IPS DF 19.7 (cell line): ENCODE data around the gene MAST4.

Experiments
- DNase-seq: peaks from one replicate; pipeline ENCODE4 v3.0.0-alpha.2; 2013; ENCODE audit warnings: low read depth, low spot score

Gene MAST4

DNA sequence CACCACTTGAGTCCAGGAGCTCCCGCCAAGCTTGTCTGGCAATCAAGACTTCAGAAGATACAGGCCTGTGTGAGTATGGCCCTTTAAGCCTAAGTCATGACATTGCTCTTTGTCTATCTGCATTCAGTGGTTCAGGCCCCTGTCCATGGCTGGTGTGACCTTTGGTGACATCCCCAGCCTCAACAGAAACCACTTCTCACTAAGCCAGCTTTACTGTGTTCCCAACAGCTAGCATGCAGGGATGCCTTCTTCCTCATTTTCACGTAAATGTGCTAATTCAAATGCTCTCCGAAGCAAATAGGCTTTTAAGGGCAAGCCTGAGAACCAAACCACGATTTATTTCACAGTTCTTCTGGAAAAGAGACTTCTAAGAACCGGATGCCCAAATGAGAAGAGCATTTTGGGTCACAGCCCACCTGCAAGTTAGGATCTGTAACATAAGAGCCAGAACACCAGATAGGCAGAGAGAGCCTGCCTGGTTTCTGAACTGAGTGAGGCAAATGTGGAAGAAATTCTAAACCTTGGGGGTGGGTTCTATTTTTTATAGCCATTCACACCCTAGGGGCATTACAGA lies 585.5 kb downstream of the MAST4 start:
- no peak for DNase-seq

DNA sequence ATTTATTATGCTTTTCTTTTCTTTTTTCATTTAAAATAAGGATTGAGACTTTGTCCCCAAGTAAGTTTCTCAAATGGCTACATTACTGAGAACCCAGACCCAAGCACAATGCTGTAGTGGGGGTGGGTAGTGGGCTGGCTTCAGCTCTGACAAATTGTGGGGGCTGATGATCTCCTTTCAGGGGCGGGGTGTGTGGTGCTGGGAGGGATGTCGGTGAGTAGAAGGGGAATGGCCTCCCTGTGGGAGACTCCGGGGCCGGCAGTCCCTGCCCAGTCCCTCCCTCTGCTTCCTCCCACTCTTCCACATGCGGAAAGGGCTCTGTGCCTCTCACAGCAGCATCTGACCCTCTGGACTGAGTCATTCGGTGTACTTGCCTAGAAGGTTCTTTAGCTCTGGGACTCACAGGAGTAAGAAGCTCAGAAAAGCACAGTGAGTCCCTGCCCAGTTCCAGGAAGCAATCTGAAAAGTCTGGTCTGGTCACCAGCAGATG lies 586.2 kb downstream of the MAST4 start:
- DNase-seq: no peak

DNA sequence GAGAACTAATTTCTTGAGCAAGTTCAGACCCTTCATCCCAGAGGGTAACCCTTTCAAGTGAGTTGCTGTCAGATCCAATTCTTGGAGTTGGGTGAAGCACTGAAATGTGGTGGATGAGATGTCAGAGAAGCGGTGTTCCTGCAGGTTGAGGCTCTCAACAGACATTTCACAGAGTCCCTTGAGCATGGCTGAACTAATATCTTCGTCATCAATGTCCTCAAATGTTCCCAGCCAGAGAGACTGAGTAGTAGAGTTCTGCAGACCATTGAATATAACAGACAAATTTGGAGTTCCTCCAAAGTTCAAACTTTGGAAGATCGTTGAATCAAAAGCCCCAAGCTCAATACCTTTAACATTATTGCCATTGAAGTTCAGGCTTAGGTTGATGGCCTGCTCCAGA lies 587.7 kb downstream of the MAST4 start:
- DNase-seq: no peak

DNA sequence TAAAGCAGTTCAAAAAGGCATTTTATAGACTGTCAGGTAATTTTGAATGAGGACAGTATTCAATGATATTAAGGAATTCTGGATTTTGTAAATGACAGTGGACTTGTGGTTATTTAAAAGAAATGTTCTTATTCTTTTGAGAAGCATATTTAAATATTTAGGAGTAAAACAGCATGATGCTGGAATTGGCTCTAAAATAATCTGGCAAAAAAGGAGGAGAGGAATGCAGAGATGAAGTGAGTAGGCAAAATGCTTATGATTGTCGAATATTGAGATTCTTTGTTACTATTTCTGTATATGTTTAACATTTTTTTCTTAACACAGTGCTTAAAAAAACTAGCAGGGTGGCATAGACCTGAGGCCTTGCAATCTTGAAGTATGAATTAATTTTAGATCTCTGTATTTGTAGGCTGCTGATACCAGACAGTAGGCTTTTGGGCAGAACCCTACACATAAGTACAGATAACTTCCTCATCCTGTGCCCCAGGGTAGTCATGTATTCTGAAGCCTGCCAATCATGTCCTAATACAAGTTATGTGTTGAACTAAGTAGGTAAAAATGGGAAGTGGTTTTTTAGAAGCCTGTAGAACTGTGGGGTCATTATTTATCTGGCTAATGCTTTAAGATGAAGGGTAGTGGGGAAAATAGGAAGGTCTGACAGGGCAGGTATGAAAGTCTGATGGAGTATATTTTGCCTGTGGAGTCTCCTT lies 591.0 kb downstream of the MAST4 start:
- DNase-seq: no peak

DNA sequence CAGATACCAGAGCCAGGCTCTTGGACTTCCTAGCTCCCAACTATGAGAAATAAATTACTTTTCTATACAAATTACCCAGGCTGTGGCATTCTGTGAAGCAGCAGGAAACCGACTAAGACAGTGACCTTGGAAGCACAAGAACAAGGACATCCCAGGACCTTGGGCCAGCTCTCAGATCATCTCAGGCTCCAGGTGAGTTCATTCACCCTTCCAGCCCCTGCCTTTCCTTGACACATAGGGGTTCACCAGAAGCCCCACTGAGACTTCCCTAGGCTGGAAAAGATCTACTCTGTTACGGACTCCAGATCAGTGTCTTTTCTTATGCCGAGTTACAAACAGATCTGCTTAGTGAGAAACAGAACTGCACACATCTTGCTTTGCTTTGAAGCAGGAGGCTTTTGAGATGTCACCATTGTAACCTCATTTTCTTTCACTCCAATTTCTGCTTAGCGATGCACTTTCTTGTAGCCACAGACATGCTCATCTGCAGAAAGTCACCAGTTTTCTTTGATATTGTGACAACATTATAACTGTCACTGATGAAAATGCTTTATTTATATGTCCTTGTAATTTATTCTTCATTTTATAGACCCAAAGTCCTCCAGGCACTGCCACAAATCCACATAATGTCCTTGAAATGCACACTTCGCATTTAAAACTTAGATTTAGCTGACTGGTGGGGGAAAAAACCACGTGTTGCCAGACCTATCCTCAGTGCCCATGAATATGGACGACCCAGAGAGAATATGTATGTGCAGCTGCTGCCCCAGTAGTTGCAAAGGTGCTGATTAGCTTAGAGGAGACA lies 592.3 kb downstream of the MAST4 start:
- no peak for DNase-seq

DNA sequence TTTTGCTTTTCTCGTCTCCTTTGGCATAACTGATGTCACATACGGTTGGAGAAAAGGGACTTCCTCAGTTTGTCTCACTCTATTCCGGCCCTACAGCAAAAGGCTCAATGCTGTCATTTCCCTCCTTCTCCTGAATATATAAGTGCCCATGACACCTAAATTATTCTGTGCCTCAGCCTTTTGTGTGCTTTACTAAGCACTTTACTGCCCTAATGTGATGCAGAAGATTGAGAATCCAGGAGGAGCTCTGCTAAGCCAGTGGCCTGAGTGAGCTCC lies 592.8 kb downstream of the MAST4 start:
- no peak for DNase-seq

DNA sequence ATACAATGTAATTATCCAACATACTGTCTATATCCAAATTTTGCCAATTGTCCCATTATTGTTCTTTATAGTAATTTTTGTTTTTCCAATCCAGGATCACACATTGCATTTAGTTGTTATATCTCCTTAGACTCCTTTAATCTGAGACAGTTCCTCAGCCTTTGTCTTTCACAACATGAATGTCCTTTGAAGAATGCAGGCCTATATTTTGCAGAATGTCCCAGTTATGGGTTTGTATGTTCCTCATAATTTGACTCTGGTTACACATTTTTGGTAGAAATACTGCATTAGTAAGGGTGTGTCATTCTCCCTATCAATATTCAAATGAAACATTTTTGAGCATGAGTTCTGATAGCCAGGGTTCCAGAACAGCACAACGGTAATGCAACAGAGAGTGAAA lies 593.7 kb downstream of the MAST4 start:
- no peak for DNase-seq

DNA sequence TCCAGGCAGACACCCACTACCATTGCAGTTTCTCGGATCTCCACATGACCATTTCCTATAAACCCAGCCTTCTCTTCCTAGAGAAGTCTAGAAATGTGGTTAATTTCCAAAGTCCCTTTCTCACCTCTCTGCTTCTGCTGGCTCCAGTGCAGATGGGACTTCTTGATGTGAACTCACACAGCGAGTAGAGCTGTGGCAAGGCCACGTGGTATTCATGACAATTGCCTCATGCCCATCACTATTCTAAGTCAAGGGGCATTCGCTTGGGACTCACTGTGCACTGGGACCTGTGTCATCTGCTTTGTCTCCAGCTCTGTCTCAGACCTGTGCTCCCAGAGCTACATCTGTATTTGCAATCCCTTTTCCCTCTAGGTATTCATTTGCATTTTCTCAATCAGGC lies 594.2 kb downstream of the MAST4 start:
- no peak for DNase-seq

DNA sequence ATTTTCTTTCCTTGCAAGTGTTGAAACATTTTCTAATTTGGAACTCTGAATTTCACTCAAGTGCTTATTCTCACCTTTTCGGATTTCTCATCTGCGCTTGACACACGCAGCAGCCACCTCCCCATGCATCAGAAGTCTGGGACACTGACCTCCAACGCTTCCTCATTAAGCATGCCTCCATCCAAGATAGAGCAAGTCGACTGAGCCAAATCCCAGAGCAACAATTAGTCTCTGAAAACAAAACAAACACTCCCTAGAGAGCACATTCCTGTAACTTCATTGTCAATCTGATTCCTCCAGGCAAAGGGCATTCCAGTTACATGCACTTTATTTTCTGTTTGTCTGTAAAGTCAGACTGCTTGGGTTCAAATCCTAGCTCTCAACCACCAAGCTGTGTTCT lies 594.7 kb downstream of the MAST4 start:
- no peak for DNase-seq

DNA sequence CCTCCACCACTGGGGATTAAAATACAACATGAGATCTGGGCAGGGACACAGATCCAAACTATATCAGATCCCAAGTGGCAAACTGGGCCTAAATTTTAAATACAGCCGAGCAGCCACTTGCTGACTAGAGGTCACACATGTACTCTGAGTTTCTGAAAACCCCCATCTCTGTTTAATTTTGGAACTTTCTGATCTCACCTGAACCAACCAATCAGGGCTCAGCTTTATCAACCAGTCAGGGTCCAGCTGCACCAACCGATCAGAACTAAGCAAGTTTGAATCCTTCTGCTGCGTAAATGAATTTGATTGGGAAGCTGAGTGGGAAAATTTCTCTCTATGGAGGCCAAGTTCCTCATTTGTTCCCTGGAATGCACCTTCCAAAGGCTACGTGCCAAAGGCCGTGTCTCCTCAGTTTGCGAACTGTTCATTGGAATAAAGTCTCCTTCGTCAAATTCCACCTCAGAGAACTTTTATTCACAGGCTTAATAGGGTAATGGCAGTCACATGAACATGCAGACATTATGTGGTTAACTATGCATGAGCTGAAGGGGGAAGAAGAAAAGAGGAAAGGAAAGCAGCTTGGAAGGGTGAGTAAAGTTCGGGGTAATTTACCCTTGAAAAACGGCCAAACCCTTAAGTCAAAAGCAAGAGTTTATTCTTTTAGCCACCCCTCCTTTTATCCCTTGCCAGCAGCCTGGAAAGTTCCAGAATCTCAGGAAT lies 596.7 kb downstream of the MAST4 start:
- DNase-seq: no peak

DNA sequence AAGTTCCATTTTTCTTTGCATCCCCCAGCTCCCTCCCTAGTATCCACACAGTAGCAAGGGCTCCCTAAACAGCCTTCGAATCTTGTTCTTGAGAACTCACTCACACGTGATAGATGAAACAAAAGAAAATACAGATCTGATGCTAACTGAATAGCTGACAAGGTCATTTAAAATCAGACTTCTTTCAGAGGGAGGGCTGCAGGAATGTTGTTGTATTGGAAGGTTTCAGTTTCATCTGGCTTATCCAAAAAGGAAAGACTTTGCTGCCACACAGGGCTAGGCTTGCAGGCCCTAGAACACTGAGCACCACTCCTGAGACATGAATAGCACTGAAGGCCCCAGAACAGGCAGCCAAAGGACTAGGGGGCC lies 597.2 kb downstream of the MAST4 start:
- no peak for DNase-seq

DNA sequence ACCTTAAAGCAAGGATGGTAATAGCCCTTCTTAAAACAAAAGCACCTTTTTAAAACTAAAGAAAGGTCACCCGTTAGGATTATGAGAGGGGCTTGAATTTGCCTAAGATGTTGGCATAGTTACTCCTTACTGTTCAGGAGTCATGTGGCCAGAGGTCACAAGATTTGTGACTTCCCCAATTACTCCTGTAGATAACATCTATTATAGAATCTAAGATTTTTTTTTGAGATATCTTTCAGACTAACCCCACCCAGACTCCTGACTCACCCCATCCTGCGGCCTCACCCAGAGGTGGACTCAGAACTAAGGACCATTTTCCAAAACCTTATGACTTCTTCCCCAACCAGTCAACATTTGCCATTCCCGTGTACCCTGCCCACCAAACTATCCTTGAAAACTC lies 598.0 kb downstream of the MAST4 start:
- DNase-seq: no peak

DNA sequence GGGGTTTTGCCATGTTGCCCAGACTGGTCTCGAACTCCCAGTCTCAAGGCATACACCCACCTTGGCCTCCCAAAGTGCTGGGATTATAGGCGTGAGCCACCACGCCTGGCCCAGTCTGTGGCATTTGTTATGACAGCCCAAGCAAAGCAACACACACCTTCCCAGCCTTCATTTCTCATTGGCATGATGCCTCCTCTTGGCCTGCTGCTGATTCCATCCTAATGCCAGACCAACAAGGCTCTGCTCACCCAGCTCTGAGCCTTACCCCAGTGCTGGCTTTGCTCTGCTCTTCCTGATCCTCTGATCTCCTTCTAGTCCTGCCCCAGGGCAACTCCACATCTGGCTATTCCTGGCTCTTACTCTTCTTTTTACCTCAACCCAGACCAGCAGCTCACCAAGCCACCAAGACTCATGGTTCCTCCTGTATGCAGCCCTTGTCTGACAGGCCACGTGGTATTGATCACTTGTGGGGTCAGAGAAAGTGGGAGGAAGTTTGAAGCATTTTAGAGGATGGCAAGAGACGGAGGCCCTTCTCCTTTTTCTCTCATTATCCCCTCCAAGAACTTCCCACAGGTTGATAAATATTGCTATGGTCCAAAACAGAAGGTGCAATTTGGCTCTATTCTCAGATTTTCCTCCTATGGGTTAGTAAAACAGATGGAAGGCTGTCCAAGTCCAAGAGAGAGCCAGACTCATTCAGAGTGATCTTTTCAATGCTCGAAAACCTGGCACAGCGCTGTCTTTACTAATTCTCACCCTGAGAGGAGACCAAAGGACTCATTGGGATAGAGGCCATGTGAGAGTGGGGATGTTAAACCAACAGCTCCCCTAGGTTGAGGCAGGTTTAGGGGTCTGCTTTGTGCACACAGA lies 599.4 kb downstream of the MAST4 start:
- DNase-seq: no peak

DNA sequence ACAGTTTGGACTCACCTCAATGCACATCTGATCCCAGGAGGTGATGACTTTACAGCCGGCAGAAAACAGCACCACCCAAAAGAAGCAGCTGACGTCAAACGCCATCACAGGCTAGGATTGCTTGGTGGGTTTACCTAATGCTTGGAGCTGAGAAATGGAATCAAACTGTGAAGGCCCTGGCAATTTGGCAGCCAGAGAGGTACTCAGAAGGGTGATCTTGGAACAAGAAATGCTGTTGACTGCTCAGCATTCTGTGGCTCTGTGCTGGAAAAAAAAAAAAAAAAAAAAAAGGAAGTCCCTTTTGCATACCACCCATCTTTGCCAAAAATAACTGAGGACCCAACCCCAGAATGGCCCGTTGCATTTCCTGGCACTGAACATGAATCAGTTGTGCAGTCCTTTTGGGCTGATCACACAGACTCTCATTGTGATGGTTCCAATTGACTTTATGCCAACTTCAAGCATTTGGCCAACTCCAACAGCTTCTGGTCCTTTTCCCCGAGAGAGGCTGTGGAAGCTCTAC lies 600.4 kb downstream of the MAST4 start, which contains the start of gene CD180:
CD180 (minus strand) TSS at position 263 of the 523 bp plus-strand sequence; CDS start at position 105, 158 bp downstream.
- DNase-seq: no peak

DNA sequence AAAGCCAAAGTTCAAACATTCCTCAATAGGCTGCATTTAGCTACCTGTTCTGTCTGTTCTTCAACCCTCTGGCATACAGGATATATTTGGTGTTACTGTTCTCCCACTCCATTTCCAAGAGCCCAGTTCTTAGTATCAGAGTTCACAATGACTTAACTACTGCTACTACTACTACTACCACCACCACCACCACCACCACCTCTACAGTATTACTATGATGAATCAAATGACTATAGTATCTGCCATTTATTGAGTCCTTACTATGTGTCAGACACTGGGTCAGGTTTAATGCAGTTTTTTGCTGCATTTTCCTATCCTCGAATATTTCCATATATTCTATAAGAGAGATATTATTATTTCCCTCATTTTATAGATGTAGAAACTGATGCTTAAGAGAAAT lies 601.3 kb downstream of the MAST4 start:
- DNase-seq: no peak

DNA sequence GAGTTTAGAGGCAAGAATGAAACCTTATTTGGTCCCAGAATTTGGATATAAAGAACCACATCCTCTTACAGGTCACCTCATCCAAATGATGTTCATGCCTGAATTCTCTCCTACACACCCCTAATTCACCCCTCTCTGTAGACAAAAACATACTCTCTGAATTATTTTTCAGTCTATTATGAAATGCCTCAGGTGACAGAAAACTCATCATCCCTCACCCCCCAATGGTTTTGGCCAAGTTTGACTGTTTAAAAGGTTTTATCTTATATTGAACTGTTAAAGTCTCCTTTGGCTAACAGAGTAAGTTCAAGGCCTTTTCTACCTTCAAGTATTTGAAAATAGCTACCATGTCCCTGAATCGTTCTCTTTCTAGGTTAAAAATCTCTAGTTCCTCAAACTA lies 602.7 kb downstream of the MAST4 start:
- DNase-seq: no peak

DNA sequence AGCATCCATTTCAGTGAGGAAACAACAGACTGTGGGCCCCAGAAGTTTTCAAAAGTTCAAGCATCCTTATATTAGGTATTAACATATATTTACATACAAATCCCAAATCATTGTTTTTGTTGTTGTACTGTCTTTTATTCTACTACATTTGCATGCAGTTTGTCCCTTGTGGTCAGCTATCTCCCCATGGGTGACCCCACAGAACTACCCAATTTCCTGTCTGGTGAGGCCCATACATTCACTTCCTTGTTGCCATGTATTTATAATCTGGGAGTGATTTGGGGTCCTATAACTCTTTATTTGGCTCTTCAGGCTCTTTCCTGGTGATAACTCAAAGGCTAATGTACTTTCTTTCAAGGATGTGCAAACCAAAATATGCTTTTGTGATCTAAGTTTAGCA lies 603.7 kb downstream of the MAST4 start:
- no peak for DNase-seq

DNA sequence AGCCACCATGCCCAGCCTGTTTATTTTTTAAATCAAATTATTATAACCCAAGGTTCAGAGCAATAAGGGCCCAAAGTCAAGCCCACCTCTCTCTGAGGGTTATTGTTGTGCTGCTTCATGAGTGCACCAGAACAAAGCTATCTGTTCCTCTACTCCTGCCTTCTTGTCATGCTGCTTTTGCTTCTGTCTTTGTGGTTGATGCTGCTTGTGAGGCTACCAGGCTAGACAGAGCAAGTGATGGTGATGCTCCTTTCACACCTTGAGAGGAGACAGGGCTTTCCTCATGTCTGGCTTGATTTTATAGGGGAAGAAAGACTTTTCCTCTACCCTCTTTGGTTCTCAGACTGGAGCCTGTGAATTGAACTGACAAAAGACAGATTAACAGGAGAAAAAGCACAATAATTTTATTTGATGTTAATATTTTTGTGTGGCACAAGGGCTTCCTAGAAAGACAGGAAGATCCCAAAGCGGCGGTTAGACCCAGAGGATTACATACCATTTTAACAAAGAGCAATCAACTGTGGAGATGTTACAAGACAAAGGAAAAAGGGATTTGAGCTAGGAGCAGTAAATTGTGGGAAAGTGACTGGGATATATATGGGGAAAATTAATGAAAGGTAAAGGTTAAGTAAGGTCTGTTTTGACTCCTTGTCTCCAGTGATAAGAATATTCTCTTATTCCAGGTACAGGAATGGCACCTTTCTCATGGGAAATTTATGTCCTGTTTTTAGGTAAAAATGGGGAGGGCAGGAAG lies 604.8 kb downstream of the MAST4 start:
- no peak for DNase-seq

DNA sequence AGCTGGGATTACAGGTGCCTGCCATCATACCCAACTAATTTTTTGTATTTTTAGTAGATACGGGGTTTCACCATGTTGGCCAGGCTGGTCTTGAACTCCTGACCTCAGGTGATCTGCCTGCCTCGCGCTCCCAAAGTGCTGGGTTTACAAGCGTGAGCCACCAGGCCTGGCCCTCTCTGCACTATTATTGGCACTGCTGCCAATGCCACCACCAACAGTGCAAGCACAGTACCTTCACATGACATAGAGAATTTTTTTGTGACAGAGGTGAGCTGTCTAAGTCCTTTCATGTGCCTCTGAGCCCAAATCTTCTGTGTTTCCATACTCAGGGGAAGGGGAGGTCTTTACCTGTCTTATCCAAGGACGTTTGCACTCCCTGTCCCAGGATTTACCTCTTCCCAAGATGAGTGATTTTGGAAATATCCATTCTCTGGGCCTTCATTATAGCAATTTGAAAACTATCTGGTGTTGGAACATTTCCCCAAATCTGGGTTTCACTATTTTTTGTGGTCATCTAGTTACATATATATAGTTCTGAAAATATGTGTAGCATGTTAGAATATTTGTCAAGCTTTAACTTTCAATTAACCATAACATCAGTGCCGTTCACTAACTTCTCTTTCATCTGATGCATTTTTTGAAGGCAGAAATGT lies 605.8 kb downstream of the MAST4 start:
- DNase-seq: no peak

DNA sequence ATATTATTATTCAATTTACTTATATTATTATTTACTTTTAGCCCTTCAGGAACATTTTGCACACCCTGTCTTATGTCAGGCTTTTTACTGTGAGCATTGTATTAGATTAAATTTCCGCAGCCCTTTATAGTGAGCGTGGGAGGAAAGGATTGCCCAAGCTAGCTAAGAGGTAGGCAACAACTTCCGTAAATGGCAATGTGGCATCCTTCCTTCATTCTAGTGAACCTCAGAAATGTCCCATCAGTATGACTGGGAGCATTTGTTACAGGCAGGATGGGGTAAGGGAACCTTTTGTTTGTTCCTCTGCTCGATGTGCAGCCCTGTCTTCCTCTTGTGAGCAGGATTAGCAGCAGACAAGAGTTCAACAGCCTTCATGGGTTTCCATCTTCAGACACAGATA lies 606.6 kb downstream of the MAST4 start:
- DNase-seq: no peak
